ENCODE data around the gene GPER1.
"Not testable (repeated sequence)": the region's sequence is repeated elsewhere in the genome, so short reads cannot be mapped to it uniquely, and the experiment has no call there.

The GPER1 gene

GRCh38 chr7:1087952-1088920 lies at the start of gene GPER1:
TSS of gene GPER1 (plus strand) at chr7:1088113. CDS start at chr7:1091729, 3,616 bp downstream.
- peak; percentile 62 for DNase-seq

- not testable (repeated sequence) for DNase-seq
These were observed 47.7 kb upstream of the GPER1 start for GRCh38 chr7:1040233-1040632.

- DNase-seq = peak; percentile 24
These were observed 47.1 kb upstream of the GPER1 start for GRCh38 chr7:1040790-1041189.

GRCh38 chr7:1041551-1042491 lies 46.1 kb upstream of the GPER1 start:
- no peak for DNase-seq

GRCh38 chr7:1042492-1042833 lies 45.5 kb upstream of the GPER1 start:
- DNase-seq = no peak

- DNase-seq = no peak
These were observed 44.2 kb upstream of the GPER1 start for GRCh38 chr7:1043552-1044188.

- peak; percentile 93 for DNase-seq
These were observed 43.5 kb upstream of the GPER1 start, which contains the start of gene GPR146 for GRCh38 chr7:1044189-1045068. TSS of gene GPR146 (plus strand) at chr7:1044546. CDS start at chr7:1057516, 12,970 bp downstream.

GRCh38 chr7:1045069-1046063 lies 42.5 kb upstream of the GPER1 start:
- no peak for DNase-seq

- DNase-seq = no peak
These were observed 40.9 kb upstream of the GPER1 start for GRCh38 chr7:1046722-1047679.

- DNase-seq = no peak
These were observed 38.7 kb upstream of the GPER1 start for GRCh38 chr7:1049006-1049741.

GRCh38 chr7:1049801-1050200 lies 38.1 kb upstream of the GPER1 start:
- no peak for DNase-seq

GRCh38 chr7:1050254-1050906 lies 37.5 kb upstream of the GPER1 start:
- no peak for DNase-seq

- no peak for DNase-seq
These were observed 36.8 kb upstream of the GPER1 start for GRCh38 chr7:1050956-1051690.

GRCh38 chr7:1052031-1052818 lies 35.7 kb upstream of the GPER1 start:
- no peak for DNase-seq

- DNase-seq = no peak
These were observed 34.9 kb upstream of the GPER1 start for GRCh38 chr7:1053002-1053411.

- DNase-seq = no peak
These were observed 34.0 kb upstream of the GPER1 start for GRCh38 chr7:1053816-1054370.
